HTR-8/SVneo (cell line): ENCODE results near the gene BDNF.

Experiments
- DNase-seq: peaks from one replicate; pipeline ENCODE4 v3.0.0; 2011; ENCODE audit warnings: low spot score, mixed read lengths; ENCODE audit not compliant: insufficient read length
- FAIRE-seq: peaks from 2 replicates; lab custom pipeline; 2011; peaks lifted over from hg19 to GRCh38; lab: Jason Lieb, UNC

BDNF gene

DNA sequence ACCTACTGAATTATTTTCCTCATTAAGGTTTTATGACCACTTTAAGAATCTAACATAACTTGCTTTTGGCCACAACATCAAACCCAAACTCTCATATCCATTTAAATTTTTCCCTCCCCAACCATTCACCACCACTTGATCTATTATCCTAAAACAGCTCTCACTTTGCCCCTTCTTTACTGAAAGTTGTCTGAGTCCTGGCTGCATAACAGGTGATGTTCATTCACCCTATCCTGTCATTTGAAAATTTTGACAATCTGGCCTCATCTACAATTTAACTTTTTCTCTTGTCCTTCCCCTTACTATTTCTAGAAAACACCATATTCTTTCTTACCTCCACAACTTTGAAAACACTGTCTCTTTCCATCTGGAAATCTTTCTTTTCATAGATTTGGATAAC lies 89.3 kb downstream of the BDNF start:
- FAIRE-seq: no peak
- DNase-seq: no peak

DNA sequence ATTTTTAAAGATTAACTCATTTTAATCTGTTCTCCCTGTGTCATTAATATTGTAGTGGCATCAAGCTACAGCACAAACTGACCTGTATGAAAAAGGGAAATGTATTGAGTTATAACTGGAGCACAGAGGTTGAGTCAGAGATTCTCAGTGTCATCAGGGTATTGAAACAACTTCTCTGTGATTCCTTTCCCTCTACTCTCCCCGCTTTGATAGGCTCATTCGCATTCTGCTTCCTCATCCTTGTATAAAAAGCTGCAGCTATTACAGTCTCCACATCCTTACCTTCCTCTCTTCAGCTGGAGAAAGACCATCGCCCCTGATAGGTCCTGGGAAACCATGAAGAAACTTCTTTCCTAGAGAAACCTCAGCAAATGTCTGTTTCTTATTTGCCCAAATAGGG lies 90.0 kb downstream of the BDNF start:
- DNase-seq (no peak), FAIRE-seq (no peak)

DNA sequence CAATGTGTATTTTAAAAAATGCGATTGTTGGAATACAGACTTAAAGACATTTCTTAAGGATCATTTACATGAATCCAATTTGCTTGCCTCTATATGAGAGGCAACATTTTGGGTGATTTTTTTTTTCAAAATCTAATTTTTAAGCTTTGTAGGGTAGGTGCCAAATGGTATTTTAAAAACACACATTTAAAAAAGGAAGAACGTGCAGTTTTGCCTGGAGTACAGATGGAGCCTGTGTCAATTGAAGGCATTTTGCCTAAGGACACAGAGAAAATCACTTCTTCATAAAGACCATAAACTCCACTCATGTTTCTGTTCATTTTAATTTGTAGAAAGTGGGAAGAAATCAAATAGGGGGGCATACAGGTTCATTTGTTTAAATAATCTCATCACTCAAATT lies 91.3 kb downstream of the BDNF start:
- FAIRE-seq (no peak), DNase-seq (no peak)

DNA sequence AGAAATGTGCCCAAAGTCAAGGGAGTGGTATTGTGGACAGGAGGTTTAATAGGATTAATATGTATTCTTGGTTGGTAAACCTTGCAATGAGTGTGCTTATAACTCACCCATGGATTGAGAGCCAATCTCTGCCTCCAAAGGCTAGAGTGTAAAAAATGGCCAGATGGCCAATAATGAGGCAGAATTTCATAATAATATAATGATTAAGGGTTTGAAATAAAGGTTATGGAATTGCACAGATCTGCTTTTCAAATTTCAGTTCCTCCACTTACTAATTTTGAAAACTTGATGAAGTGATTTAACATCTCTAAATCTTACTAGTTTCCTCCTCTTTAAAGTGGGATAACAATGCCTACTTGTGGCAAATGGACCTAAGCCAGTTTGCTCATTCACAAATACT lies 94.8 kb downstream of the BDNF start:
- FAIRE-seq: no peak

More for the DNA sequence above, 94.8 kb downstream of the BDNF start:
- no peak for DNase-seq
